ENCODE results near the gene PLET1. TPM values are rescaled to one million over a fixed set of nuclear protein-coding genes. Genes with fewer than 3 reads are reported as not detected.

The PLET1 gene
- total RNA-seq, 1 donor from 2014 or later = not detected

GRCh38 chr11:112303616-112304015 is 43.0 kb upstream of the PLET1 start:
- Histone ChIP-seq H3K36me3 (no peaks in the 10 kb centered on the region), H3K9me3 (replicated peaks) (peaks cover 3% of the 10 kb centered on the region), H3K27me3 (ENCODE audit: low read depth) (no peaks in the 10 kb centered on the region), H3K27ac (replicated peaks) (no peak overlapping the region), H3K4me3 (no peak overlapping the region), H3K4me1 (peaks cover 40% of the 10 kb centered on the region)
- TF ChIP-seq, protein P1, sequence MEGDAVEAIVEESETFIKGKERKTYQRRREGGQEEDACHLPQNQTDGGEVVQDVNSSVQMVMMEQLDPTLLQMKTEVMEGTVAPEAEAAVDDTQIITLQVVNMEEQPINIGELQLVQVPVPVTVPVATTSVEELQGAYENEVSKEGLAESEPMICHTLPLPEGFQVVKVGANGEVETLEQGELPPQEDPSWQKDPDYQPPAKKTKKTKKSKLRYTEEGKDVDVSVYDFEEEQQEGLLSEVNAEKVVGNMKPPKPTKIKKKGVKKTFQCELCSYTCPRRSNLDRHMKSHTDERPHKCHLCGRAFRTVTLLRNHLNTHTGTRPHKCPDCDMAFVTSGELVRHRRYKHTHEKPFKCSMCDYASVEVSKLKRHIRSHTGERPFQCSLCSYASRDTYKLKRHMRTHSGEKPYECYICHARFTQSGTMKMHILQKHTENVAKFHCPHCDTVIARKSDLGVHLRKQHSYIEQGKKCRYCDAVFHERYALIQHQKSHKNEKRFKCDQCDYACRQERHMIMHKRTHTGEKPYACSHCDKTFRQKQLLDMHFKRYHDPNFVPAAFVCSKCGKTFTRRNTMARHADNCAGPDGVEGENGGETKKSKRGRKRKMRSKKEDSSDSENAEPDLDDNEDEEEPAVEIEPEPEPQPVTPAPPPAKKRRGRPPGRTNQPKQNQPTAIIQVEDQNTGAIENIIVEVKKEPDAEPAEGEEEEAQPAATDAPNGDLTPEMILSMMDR (IDR thresholded peaks at IDR 0.05; ENCODE audit: borderline replicate concordance) = no peak
- DNase-seq = no peak
- intact Hi-C loops (cut with micrococcal nuclease) = no loop called here

DNA sequence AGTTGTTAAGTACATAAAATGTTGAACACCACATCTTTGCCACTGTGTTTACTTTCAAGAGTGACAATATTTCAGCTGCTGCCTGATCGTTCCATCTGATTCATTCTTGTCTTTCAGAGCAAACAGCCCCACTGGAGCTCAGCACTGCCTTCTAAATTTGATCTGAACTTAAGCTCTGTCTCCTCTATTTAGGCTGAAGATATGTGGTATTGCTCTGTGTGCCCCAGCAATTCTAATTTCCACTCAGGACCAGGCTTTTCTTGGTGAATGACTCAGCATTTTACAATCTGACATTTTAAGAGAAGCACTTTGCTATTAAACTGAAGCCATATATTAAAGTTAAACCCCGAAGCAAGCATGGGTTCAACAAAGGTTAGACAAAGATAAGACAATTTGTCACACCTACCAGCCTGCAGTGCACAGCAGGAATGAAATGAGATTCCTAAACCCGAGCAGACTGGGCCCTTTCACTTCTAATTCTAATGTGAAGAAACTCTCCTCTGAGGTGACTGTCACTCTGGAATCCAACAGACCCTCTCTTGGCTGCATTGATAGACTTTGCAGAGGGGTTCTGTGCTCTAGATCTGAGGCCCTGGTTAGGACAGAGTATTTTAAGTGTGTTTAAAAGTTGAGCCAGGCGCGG is 41.7 kb upstream of the PLET1 start:
- Histone ChIP-seq H3K27ac (replicated peaks) (peak overlapping the region; percentile 77), H3K36me3 (peaks cover under 1% of the 10 kb centered on the region), H3K4me1 (peaks cover 42% of the 10 kb centered on the region), H3K27me3 (ENCODE audit: low read depth) (no peaks in the 10 kb centered on the region), H3K4me3 (no peak overlapping the region), H3K9me3 (replicated peaks) (no peaks in the 10 kb centered on the region)
- no peak for DNase-seq
- TF ChIP-seq, protein P1 (IDR thresholded peaks at IDR 0.05; ENCODE audit: borderline replicate concordance) = no peak
- intact Hi-C loops (cut with micrococcal nuclease) = no loop called here

GRCh38 chr11:112300094-112300786 is 39.6 kb upstream of the PLET1 start:
- H3K36me3 ChIP-seq = peaks cover 6% of the 10 kb centered on the region
- H3K27me3 ChIP-seq (ENCODE audit: low read depth) = no peaks in the 10 kb centered on the region
- intact Hi-C loops (cut with micrococcal nuclease) = no loop called here
- H3K4me3 ChIP-seq = no peak overlapping the region
- no peak for DNase-seq
- TF ChIP-seq, protein P1 (IDR thresholded peaks at IDR 0.05; ENCODE audit: borderline replicate concordance) = no peak
- H3K4me1 ChIP-seq = peaks cover 45% of the 10 kb centered on the region
- no peaks in the 10 kb centered on the region for H3K9me3 ChIP-seq (replicated peaks)
- peak overlapping the region; percentile 69 for H3K27ac ChIP-seq (replicated peaks)

DNA sequence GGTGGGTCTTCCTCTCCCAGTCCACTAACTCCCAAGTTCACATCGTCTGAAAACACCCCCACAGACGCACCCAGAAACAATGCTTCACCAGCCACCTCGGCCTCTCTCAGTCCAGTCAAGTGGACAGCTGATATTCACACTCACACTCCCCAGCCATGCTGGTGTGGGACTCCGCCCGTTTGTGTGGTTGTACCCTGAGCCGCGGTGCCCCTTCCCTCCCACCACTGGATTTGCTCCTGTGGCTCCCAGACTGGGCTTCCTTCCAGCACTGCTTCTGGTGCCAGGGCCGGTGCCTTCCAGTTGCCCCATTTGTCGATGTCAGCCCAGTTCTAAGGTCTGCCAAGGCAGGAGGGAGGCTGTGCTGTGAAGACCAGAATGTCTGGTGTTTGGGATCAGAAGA is 37.9 kb upstream of the PLET1 start:
- Histone ChIP-seq H3K4me1 (peaks cover 58% of the 10 kb centered on the region), H3K4me3 (no peak overlapping the region), H3K36me3 (peaks cover 6% of the 10 kb centered on the region), H3K27ac (replicated peaks) (peak overlapping the region; percentile 69), H3K27me3 (ENCODE audit: low read depth) (no peaks in the 10 kb centered on the region), H3K9me3 (replicated peaks) (no peaks in the 10 kb centered on the region)
- intact Hi-C loops (cut with micrococcal nuclease) = loop anchor here (10.0 kb wide), 1 partner anchor 256 kb away; no protein-coding TSS in a partner anchor
- peak; percentile 62 for DNase-seq
- TF ChIP-seq, protein P1 (IDR thresholded peaks at IDR 0.05; ENCODE audit: borderline replicate concordance) = no peak

DNA sequence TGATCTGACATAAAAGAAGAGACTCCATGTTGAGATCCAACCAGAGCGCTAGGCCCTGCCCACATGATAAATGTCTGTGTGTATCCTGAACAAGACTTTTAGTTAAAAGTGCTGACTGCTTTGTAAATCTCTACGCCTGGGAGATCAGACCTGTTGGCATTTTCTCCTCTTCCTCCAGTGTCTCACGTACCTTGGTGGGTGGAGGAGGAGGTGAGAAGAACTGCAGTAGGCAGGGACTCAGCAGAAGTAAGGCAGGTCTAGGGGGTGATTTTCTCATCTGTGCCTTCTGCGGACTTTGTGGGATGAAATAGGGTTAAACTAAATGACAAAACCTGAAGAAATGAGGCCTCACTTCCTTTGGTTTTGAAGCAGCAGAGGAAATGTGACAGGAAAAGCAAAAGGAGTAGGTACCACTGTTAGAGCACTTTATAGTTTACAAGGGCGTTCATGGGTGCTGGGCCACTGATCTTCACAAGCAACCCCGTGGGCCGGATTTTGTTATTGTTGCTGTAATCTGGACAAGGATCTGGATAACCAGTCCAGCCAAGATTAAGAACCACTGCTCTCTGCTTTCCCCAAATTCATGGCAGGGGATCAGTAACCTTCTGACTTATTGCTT is 36.7 kb upstream of the PLET1 start:
- Histone ChIP-seq H3K4me1 (peaks cover 58% of the 10 kb centered on the region), H3K36me3 (peaks cover 6% of the 10 kb centered on the region), H3K9me3 (replicated peaks) (no peaks in the 10 kb centered on the region), H3K27me3 (ENCODE audit: low read depth) (no peaks in the 10 kb centered on the region), H3K27ac (replicated peaks) (peak overlapping the region; percentile 69), H3K4me3 (no peak overlapping the region)
- no peak for DNase-seq
- intact Hi-C loops (cut with micrococcal nuclease) = loop anchor here (10.0 kb wide), 1 partner anchor 257 kb away; no protein-coding TSS in a partner anchor
- TF ChIP-seq, protein P1 (IDR thresholded peaks at IDR 0.05; ENCODE audit: borderline replicate concordance) = no peak

All from left ventricle myocardium inferior (tissue), 1 donor.